ENCODE results near the gene ZNF862.
A peak's percentile ranks its signal among the peaks of the same experiment; 100 is the strongest.

The ZNF862 gene

DNA sequence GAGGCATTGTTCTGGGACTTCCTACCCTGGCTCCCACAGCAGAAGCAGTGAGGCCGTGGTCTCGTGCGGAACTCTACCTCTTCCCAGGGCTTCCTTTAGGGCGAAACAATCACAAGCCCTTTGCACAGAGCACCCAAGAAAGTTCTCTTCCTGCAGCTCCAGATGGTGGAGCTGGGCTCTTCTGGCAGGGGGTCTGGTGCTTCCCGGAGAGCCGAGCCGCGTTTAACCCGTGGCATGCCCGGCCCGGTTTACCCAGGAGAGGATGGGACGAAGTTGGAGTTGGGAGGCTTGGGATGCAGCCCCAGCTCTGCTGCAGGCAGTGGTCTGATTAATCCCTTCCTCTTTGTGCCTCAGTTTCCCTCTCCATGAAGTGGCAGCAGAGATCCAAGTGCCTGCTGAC is 26.6 kb downstream of the ZNF862 start:
- DNase-seq (ENCODE audit: low read depth in 3 of 3, low spot score in 1 of 3): no peak

DNA sequence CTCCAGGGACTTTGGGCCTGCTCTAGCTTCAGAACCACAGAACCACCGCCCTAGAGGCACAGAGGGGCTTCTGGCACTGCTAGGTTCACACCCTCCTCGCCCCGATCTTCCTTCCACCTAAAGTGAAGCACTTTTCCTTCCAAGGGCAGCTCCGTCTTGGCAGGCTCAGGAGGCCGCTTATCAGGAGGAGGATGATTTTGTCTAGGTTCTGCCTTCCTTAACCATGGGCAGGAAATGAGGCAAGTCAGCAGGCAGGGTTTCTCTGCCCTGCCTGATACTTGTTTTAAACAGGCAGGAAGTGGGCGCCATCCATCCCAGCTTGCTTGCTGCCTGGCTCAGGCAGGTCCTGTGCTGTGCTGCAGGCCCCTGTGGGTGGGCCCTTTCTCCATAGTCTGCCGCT is 27.3 kb downstream of the ZNF862 start:
- peak in 1 of 3 donors; percentile 57 for DNase-seq (ENCODE audit: low read depth in 3 of 3, low spot score in 1 of 3)

DNA sequence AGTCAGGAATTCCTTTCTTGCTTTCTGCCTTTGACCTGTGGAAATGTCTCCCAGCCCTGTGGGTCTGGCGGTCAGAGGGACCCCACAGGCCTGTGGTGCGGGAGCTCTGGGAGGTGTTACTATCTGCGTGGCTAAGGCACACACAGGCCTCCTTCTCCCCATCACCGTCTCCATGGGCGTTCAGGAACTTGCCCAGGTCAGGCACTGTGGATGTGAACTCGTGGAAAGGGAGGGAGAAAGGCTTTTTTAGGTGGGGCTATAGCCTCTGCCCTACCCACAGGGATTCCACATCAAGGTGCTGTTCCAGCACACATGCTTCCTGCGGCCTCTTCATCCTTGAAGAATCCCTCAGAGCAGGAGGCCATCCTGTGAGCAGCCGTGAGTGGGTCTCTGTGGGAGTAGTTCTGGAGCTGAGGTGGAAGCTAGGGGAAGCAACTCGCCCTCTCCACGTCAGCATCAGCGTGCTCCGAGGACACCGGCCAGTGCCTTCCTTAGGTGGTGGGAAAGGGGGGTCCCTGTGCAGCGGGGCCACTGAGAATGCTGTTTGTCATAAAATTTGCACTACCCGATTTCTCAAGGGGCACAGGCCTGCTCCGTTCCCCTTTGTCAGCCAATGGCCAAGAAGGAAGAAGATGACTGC is 28.1 kb downstream of the ZNF862 start:
- DNase-seq (ENCODE audit: low read depth in 3 of 3, low spot score in 1 of 3): no peak

DNA sequence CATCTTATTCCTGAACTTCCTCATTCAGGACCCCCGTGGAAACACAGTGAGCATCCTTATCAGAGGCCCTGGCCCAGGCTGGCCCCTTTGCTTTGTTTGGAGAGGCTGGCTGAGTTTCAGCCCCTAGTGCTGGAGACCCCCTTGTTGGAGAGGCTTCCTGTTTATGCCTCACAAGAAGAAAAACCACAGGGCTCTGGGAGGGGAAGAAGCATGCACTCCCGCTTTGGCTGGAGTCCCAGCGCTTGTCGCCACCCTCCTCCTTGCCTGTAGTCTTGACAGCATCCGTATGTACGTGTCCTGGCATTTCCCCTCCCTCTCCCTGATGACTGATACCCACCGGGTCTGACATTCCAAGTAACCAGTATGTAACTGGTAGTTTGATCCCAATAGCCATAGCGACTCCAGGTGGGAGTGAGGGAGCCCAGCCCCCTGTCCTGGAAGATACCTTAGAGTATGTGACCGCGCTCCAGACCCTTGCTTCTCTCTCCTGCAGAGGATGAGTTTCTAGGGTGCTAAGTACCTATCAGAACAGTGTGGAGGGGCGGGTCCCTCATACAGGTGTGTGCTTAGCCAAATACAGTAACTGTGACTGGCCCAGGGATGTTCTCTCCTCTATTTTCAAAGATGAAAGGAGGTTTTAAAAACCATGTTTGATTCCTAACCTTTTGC is 28.7 kb downstream of the ZNF862 start:
- DNase-seq (ENCODE audit: low read depth in 3 of 3, low spot score in 1 of 3): no peak

DNA sequence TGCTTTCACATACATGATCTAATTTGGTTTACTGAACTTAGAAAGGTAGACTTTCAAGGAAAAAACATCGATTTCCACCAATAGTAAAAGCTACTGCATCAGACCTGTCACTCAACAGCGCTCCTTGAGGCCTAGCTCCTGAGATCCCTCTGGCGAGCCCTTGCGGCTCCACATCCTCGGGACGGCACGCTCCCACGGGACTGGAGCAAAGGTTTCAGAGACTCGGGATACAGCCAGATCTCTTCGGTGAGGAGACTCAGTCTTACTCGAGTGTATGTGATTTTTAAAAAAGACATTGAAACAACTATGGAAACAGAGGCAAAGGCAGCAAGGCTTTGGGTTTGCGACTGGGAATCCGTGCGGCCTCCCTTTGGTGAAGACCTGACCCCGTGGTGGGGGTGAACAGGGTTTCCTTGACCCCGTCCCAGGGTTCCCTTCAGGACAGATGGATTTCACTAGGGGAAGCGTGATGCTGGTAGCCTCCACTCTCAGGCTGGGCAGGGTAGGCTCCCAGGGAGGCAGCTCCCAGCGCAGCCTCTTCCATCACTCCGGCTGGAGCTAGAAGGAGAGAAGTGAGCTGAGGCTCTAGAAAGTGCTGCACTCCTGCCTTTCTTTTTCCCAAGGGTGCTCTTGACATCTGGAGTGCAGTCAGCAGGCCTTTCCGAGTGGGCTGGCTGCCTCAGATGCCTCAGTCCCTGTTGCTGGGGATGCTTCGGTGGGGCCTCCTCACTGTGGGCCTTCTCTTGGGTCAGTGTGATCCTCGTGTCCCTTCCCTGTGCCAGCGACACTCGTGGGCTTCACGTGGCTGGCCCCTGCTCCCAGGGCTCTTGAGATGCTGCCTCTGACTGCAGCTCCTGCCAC is 29.8 kb downstream of the ZNF862 start:
- no peak for DNase-seq (ENCODE audit: low read depth in 3 of 3, low spot score in 1 of 3)

DNA sequence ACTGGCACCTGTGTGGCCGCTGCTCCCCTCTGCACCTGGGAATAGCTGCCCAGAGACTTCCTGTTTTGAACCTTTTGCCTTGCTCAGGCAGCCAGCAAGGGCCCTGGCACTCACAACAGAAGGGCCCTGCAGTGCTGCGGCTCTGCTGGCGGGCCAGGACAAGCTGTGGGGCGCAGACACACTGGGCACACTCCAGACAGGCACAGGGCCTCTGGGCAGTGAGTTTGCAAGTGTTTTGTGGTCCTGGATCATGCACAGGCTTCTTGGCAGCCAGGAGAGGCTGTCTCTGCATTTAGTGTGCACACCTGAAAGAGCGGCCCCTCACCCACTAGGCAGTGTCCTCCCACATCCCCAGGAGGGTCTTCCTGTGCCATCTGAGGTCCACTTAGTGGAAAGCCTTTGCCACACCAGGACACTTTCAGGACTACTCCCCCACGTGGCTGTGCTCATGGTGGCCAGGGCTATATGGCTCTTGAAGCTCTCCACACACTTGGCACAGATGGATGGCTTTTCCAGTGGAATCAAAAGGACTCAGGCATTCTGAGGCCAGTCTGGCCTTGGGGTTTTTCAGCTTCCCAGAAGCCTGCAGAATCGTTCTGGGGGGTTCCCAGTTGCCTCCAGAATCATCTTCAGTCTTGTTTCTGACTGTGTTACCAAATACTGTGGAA is 30.6 kb downstream of the ZNF862 start:
- no peak for DNase-seq (ENCODE audit: low read depth in 3 of 3, low spot score in 1 of 3)

DNA sequence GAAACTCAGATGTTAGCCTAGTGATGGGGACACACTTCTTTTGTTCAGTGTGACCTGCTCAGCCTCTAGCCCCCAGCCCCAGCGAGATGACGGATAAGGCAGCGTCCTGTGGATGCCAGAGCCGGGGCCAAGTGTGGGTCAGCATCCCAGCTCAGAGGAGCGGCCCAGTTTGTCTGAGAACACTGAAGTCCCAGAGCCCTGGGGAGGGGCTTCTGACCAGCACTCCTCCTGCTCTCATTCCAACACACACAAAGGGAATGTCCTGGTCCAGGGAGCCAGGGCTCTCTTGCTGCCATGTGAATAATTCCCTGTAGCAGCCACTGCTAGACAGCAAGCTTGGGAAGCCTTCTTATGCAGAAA is 31.1 kb downstream of the ZNF862 start:
- no peak for DNase-seq (ENCODE audit: low read depth in 3 of 3, low spot score in 1 of 3)

DNA sequence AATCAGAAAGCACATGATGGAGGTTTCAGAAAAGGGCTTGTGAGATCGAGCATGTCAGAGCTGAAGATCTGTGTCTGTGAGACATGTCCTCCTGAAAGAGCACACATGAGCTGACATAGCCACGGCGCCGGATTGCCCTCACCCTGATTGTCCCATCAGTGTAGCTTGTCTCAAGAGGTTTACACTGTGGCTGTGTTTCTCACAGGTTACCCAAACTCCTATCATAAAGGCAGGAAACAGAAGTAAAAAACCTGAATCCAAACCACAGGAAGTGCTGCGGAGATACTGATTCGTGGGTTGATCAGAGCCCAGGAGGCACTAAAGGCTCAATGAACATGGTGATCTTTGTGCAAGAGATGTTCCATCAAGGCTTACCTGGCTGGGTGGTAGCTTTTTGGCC is 31.7 kb downstream of the ZNF862 start:
- DNase-seq (ENCODE audit: low read depth in 3 of 3, low spot score in 1 of 3): no peak

DNA sequence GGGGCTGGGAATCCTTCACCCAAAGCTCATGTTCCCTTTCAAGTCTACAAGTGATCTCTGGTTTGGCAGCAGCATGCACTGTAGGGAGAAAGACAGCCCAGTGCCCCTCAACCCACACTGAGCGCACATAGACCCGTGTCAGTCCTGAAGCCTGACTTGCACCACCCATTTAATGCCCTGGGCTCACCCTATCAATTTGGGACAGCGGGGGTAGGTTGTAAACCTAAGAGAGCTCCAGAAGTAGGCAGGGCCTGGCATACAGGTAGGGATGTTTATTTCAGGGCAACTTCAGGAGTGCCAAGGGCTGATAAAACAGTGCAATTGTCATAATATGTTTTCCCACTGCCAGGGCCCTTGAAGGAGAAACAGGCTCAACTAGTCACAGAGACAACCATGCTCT is 32.1 kb downstream of the ZNF862 start:
- no peak for DNase-seq (ENCODE audit: low read depth in 3 of 3, low spot score in 1 of 3)

DNA sequence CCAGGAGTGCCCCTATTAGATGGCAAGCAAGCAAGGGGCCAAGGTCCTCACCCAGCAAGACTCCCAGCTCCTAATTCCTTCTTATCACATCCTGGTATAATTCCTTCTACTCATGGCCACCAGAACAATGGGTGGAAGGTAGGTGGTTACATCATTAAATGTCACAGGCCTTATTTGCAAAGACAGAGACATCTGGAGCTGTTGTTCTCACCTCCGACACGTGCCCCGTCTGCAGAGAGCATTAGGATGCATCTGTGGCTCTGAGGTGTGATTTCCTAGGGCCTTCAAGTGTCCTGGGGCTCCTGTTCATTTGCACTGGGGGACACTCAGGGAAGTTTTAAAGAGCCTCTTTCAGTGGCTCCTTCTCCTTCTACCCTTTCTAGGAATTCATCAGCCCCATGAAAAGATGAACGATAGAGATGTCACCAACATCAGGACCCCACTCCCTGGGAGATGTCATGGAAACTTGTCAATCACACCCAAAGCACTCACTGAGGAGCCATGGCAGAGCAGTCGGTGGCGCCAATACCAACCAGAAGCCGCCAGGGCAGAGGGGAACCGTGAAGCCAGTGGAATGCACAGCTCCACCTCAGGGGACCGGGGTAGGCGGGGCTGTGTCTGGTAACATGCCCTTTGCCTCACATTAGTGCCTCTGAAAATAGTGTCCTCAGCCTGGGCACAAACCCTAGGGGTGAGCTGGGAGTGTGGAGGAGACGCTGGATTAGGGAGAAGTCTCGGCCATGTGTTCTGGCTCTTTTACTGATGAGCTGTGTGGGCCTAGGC is 32.7 kb downstream of the ZNF862 start:
- DNase-seq (ENCODE audit: low read depth in 3 of 3, low spot score in 1 of 3): no peak

DNA sequence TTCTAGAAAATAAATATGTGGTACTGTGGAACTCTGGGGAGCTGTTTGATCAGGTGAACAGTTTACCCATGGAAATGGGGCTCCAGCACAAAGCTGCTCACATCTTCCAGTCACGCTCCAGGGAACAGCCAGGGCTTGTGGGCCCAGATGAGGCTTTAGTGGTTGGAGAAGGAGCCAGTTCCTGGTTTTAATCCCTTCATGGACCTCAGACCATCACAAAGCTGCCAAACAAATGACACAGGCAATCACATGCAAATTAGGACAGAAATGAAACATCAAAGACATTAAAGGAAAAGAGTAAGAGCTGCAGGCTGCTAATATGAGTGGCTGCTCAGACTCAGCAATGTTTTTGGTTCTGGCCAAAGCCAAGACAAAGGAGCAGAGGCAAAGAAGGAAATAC is 33.4 kb downstream of the ZNF862 start:
- no peak for DNase-seq (ENCODE audit: low read depth in 3 of 3, low spot score in 1 of 3)

DNA sequence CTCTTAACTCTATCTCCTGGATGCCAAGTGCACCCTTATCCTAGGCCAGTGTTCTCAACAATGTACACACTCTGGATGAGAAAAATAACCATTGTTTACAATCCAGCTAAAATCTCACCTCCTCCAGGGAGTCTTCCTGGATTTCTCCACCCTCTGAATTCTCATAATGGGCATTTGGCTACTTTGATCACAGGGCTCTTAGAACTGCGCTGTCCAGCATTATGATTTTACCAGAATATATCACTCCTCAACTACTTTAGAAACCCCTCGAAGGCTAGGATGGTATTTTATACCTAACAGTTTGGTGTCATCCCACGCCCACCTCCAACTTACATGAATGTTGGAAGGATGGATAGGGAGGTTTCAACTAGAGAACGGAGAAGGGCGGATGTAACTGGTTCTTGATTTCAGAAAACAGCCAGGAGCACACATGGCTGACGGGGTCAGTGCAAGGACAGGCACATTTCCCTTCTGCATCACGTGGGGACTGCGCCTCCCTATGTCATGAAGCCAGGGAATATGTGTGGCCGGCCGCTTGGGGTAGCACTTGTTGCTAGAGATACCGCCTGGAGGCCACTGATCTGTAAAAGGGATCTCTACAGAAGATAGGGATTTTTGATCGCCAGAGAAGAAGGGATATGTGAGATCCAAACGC is 34.4 kb downstream of the ZNF862 start:
- DNase-seq (ENCODE audit: low read depth in 3 of 3, low spot score in 1 of 3): no peak

DNA sequence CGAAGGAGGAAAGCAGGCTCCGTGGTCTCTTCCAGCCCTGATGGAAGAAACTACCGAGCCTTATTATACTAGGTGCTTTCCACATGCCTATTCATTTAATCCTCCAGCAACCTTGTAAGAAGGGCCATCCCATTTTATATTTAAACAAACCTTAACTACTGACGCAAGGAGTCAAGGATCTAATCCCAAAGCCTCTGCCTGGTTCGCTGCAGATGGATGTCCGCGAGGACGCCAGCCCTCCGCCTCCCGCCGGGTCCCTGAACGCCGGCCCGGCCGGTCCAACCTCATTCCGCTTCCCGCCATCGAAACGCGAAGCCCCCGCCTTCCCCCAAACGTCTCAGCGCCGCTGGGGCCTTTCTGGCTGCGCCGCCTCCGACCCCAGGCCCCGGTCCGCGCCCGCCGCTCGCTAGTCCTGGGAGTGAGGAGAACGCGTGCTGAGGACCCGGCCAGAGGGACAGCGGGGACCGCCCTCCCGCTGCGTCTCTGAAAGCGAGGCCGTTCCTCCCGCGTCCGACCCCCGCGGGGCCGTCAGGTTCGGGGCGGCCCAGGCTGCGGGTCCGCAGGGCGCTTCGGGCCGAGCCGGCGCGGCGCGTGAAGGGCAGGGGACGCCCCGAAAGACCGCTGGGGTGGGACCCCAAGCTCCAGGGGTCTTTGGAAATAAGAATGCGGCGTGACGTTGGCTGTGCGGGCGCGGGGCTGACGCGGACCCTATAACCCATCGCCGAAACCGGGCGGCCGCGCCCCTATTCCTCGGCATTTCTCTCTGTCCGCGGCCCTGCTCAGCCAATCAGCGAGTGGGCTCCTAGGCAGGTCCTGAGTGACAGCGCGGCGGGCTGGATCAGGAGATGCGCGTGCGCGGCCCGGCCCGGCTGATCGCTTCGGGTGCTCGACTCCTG is 35.1 kb downstream of the ZNF862 start, which contains the start of gene ATP6V0E2:
ATP6V0E2 (plus strand) TSS at position 896 of the 896 bp plus-strand sequence. CDS start 97 bp downstream, outside the sequence.
- DNase-seq (ENCODE audit: low read depth in 3 of 3, low spot score in 1 of 3): peak; percentile 80 to 88 (median 85)

DNA sequence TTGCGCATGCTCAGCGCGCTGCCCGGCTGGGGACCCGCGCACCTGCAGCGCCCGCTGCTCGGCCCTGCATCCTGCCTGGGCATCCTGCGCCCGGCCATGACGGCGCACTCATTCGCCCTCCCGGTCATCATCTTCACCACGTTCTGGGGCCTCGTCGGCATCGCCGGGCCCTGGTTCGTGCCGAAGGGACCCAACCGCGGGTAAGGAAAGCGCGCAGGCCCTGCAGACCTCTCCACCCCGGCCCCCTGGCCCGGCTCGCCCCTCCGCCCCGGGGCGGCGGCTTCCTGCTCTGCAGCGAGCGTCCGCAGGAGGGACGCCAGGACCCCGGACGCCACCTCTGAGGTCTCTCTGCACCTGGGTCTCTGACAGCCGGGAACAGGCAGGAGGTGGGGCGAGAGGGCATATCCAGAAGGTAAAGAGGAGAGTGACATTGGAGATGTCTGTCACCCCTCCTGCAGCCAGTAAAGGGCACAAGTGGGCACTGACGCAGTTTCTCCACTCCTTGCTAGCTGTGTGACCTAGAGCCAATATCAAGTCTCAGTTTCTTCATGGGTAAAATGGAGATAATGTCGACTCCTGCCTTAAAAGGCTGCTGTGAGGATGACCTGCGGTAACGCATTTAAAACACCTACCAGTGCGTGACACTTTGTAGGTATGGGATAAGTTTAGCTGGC is 35.9 kb downstream of the ZNF862 start:
- no peak for DNase-seq (ENCODE audit: low read depth in 3 of 3, low spot score in 1 of 3)

DNA sequence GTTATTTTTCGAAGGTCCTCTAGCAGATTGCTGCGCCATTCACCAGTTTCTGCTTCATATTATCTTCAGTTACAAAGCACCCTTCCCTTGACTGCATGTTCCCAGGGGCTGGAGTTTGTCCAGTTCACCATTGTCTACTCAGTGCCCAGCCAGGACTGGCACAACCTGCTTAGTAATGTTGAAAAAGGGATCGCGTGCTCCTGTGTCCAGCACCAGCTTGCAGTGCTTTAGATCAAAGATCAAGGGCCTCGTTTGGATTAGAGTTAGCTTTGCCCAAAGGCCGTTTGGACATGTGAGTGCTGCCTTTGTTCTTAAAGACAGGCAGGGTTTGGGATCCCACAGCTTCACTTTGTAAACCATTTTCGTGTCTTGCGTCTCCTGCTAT is 36.5 kb downstream of the ZNF862 start:
- no peak for DNase-seq (ENCODE audit: low read depth in 3 of 3, low spot score in 1 of 3)

DNA sequence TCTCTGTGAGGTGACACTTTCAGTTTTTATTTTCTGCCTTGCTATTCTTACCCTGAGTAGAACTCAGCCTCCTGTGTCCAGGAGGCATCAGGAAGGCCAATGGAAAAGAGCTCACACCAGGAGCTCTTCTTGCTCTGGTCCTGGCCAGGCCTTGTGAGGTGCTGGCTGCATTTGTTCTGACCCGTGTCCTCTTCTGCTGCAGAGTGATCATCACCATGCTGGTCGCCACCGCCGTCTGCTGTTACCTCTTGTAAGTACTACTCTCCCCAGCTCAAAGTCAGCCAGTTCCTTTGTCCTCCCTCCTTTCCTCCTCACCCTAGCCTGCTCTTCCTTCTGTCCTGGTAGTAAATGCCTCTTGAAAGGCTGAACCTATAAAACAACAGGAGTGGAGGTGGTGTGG is 37.2 kb downstream of the ZNF862 start:
- DNase-seq (ENCODE audit: low read depth in 3 of 3, low spot score in 1 of 3): no peak

DNA sequence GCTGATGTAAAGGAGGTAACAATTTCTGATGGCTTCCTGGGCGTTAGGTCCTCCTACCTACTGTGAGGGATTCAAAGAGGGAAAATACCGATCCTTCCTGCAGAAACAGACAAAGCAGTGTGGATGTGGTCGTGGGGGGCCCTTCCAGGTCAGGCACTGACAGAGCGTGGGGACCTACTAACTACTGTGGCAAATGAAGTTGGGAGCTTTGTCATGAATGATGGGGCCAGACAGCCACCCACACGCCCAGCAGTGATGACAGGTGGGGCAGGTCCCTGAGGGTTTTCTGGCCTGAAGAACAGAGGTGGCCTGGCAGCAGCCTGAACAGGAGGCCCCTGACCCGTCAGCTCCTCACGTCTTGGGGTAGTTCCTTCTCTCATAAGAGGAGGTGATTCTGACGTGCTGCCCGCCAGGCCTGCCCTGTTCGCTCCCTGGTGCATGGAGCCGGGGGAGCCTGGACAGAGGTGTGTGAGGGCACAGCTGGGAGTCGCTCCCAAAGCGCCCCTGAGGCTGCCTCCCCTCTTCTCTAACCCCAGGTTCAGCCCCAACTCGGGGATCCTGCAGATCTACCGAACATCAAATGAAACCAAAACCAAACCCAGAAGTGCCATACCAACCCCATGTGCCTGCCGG is 39.8 kb downstream of the ZNF862 start:
- no peak for DNase-seq (ENCODE audit: low read depth in 3 of 3, low spot score in 1 of 3)

DNA sequence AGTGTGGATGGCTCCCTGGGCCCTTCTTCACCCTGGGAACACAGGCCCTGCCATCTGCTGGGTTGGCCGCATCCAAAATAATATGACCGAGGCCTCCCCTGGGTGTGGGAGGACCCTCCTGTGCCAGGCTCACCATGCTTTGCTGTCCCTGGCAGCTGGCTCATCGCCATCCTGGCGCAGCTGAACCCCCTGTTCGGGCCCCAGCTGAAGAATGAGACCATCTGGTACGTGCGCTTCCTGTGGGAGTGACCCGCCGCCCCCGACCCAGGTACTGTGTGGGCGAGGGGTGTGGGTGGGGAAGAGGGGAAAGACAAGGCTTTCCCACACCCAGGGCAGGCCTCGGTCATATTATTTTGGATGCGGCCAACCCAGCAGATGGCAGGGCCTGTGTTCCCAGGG is 40.3 kb downstream of the ZNF862 start:
- DNase-seq (ENCODE audit: low read depth in 3 of 3, low spot score in 1 of 3): no peak

Data from stimulated activated CD4-positive, alpha-beta T cell treated with anti-CD3 and anti-CD28 coated beads, TNF-alpha, amount 100 ng/mL, for 1 hour (primary cell).